HCT116 (cell line): Measurements from ENCODE around the gene RAB30.

Source experiments
- CBX3 ChIP-seq: IDR thresholded peaks from 2 replicates; pipeline ENCODE4 v1.6.1; 2012; ENCODE audit warnings: low read depth
- CEBPB ChIP-seq: IDR thresholded peaks from 2 replicates; pipeline ENCODE4 v1.6.1; 2012; ENCODE audit warnings: low read depth
- POLR2A ChIP-seq: IDR thresholded peaks from 2 replicates; pipeline ENCODE4 v1.7.0; 2011; ENCODE audit warnings: borderline replicate concordance; ENCODE audit not compliant: insufficient read depth, insufficient read length; ENCODE audit errors: extremely low read depth
- SIN3A ChIP-seq: IDR thresholded peaks from 2 replicates; pipeline ENCODE4 v1.6.1; 2012; ENCODE audit warnings: low read depth
- SRF ChIP-seq: IDR thresholded peaks from 2 replicates; pipeline ENCODE4 v1.6.1; 2012; ENCODE audit warnings: low read depth
- ZNF274 ChIP-seq: fragments of 200-500 bp; sonication (Bioruptor generic); IDR thresholded peaks from 2 replicates; pipeline ENCODE4 v1.6.1; 2014; ENCODE audit warnings: mild to moderate bottlenecking, low read depth, low read length, inconsistent platforms
- TF ChIP-seq, protein P1 (sequence below), 3 experiments: fragments of 200-600 bp in 1 of 3; sonication (generic) in 1 of 3; IDR thresholded peaks in 2 of 3; conservative IDR thresholded peaks in 1 of 3; 2 replicates each; pipeline ENCODE4 v1.5.1; 2012 to 2017; ENCODE audit warnings: low read depth in 2 of 3, low read length in 2 of 3, antibody characterized with exemption in 1 of 3, borderline replicate concordance in 1 of 3, control low read depth in 1 of 3, mild to moderate bottlenecking in 1 of 3, mixed read lengths in 1 of 3, mixed run types in 1 of 3, moderate library complexity in 1 of 3; ENCODE audit not compliant: insufficient read depth in 1 of 3

DNA sequence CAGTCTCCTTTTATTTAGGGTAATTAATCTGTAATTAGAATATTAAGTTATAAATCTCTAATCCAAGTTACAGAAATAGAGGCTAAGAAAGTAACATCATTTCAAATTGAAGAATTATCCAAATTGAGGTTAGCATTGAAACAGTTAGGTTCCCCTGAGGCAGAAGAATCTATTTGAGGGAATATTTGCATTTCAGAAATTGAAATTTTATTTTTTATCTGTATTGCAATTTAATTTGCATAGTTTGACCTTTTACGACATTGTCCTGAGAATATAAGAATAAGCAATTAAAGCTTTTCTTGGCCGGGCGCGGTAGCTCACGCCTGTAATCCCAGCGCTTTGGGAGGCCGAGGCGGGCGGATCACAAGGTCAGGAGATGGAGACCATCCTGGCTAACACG is 142.6 kb downstream of the RAB30 start:
- TF ChIP-seq, protein P1, sequence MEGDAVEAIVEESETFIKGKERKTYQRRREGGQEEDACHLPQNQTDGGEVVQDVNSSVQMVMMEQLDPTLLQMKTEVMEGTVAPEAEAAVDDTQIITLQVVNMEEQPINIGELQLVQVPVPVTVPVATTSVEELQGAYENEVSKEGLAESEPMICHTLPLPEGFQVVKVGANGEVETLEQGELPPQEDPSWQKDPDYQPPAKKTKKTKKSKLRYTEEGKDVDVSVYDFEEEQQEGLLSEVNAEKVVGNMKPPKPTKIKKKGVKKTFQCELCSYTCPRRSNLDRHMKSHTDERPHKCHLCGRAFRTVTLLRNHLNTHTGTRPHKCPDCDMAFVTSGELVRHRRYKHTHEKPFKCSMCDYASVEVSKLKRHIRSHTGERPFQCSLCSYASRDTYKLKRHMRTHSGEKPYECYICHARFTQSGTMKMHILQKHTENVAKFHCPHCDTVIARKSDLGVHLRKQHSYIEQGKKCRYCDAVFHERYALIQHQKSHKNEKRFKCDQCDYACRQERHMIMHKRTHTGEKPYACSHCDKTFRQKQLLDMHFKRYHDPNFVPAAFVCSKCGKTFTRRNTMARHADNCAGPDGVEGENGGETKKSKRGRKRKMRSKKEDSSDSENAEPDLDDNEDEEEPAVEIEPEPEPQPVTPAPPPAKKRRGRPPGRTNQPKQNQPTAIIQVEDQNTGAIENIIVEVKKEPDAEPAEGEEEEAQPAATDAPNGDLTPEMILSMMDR (IDR thresholded peaks at IDR 0.05 in 2 of 3, conservative IDR thresholded peaks at IDR 0.05 in 1 of 3; ENCODE audit: borderline replicate concordance in 1 of 3, insufficient read depth in 1 of 3, low read depth in 2 of 3, low read length in 2 of 3) = no peak
- TF ChIP-seq CBX3 (no peak), POLR2A (no peak), SIN3A (no peak), CEBPB (no peak), ZNF274 (no peak), SRF (no peak)
